Occipital lobe (tissue), 2 donors: ENCODE data around the gene SLC9A9. TPM values are rescaled to one million over a fixed set of nuclear protein-coding genes. Genes with fewer than 3 reads are reported as not detected.

ENCODE experiments used
- DNase-seq: peaks from one replicate; lab custom pipeline; 2025; lab: John Stamatoyannopoulos, UW
- total RNA-seq: library from RNA; depleted of rRNA; stranded (reverse); fragments of >200 nt; gene quantifications from one replicate; pipeline ENCODE4 v1.2.3, GENCODE V29; 2014

SLC9A9 gene
- total RNA-seq, 1 donor from 2014 or later: 7.3 TPM

DNA sequence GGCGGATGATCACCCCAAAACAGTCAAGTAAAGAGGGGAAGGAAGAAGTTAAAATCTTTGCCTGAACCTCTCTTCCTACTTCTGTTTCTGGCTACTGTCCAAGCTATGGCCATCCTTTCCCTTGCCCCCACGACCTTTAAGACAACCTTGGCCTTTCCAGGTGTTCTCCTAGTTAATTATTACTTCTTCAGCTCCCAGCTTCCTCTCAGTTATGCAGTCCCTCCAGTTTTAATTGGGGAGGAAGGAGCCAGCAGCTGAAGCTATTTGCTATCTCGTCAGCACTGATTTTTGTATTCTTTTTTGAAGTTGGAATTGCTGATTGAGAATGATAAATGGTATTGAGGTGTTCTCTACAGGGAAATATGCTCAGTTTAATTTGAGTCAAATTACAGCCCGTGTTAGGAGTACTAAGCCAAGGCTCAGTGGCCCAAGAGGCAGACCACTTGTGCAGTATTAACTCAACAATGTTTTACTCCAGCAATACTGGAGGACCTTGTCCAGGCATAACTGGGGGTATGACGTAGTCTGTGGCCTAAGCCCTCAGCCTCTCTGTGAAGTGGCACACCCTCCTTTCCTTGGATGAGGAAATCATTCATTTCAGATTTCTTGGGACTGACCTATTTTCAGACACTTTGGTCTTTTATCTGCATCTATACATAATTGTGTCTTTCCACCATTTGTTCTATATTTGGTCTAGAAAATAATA is 336.9 kb downstream of the SLC9A9 start:
- no peak for DNase-seq

DNA sequence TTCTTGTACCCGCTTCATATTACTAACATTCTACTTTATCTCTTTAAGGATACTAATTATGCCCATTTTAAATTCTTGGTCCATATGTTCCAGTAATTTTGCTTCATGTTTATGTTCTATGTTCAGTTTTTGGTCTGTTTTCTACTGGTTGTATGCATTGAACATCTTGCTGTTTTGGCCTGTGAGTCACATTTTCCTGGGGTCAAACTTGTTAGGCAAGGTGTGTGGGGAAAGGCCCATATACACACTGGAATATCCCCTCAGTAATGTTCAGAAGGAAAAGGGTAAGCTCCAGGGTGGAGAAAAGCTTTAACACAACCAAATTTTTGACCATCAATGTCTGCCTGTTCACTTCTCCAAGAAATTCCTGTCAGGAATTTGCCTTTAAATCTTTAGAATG is 337.7 kb downstream of the SLC9A9 start:
- DNase-seq: no peak

DNA sequence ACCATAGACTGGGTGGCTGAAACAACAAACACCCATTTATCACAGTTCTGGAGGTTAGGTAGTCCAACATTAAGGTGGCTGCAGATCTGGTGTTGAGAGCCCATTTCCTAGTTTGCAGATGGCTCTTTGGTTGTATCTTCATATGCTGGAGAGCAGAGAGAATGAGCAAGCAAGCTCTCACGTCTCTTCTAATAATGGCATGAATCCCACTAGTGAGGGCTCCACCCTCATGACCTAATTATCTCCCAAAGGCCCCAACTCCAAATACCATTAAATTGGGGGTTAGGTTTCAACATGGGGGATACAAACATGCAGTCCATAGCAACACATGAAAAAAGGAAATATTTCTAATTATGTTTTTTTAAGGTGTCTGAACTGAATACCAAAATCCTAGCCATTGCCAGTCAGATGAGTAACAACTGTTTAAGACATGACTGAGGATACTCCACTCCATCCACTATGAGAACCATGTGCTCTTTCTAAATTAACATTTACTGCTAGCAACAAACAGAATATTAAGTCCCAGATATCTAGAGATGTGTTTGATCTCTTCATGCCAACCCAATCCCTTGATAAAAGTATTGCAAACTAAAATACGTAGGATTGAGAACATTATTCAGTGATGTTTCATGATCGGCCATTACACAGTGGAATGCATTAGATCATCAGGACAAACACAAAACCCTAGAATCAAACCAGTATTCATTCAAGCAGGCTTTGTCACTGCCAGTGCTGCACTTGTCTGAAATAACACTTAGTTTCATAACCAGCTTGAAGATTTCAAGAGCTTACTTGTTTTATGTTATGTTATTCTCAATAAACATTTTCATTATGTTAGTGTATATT is 340.3 kb downstream of the SLC9A9 start:
- DNase-seq: no peak

DNA sequence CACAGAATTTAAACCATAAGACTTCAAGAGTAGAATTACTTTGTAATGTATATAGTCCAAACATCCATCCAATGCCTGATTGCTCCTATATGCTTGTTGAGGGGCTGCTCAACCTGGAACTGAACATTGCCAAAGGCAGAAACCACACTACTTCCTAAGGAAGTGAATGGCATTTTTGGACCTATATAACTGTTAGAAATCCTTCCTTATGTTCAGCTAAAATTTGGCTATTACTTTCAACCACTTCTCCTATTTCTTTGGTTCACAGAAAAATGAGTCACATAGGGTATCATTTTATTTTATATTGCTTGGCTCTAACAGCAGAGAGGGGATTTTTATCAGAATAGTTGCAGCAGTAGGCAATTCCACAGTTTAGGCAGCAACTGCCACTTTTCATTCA is 342.1 kb downstream of the SLC9A9 start:
- DNase-seq: no peak

DNA sequence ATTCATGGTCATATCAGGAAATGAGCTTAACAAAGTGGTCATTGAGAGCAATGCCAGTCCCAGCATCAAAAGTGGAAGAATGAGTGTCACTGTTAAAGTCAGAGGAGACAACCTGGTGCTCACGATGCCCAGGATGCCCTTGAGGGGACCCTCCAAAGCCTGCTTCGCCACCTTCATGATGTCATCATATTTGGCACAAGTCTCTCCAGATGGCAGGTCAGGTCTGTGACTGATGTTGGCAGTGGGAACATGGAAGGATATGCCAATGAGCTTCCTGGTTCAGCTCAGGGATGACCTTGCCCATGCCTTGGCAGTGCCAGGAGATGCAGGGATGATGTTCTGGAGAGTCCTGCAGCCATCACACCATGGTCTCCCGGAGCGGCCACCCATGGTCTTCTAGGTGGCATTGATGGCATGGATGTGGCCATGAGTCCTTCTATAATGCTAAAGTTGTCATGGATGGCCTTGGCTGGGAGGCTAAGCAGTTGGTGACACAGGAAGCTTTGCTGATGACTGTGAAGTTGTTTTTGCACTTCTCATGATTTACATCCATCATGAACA is 344.9 kb downstream of the SLC9A9 start:
- DNase-seq: no peak

DNA sequence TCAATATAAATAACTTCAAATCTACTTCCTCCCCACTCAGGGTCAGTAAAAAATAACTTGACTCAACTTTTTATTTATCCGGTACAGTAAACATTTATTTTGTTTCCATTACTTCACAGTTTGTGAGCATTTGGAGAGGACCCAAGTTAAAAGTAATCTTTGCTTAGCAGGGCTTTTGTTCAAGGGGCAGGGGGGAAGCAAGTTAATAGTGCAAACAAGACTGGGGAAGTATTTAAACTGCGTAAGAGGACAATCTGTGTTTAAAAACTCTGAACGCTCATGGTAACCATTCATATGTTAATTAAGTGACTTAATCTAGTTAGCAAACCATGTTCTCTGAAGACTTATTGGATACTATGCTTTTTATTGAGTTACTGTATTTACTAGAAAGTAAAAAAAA is 346.2 kb downstream of the SLC9A9 start:
- no peak for DNase-seq

DNA sequence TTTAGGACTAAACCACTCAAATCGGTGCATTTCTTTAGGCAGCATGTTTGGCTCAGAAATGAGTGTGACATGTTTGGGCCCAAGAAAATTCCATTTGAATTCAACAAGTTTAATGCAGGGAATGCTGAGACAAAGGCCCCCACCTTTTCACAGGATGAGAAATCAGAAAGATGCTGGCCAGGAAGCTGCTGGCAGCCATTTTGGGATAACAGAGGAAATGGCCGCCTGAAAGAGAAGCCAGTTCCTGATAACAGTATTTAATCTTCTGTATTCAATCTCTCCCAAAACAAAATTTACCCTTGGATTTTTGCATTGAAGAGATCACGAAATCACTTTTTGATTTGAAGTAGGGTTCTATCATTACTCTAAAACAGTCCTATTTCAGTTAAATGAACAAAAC is 350.9 kb downstream of the SLC9A9 start:
- DNase-seq: no peak

DNA sequence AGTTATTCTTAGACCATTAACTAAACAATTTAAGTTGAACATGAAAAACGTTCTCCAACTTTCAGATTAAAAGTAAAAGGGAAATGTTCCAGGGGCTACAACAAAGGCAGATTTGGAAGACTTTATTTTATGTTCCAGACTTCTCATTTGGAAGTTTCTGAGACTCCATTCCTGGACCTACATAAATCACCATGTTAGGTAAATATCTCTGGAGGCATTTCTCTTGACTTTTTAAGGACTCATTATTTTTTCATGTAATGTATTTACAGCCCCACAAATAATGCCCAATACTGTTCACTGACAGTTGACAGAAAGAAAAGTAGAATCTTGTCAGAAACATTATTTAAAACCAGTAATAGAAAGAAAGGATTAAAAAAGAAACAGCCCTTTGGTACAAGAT is 352.1 kb downstream of the SLC9A9 start:
- no peak for DNase-seq

DNA sequence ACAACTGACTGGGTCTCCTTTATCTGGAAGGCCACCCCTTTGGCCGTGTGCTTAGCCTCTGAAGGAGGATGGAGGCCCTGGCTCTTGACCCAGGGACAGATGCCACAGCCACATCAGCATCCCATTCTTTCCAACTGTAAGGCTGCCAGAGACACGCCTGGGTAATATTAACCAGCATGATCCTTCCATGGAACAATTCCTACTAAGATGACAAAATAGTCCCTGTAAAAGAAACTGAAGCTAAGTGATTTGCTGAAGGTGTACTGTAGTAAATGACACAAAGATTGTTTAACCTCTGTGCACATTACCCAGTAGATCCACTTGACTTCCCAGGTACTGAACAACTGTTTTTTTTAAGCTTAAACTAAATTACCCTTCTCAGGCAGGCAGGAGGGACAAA is 352.7 kb downstream of the SLC9A9 start:
- DNase-seq: no peak

DNA sequence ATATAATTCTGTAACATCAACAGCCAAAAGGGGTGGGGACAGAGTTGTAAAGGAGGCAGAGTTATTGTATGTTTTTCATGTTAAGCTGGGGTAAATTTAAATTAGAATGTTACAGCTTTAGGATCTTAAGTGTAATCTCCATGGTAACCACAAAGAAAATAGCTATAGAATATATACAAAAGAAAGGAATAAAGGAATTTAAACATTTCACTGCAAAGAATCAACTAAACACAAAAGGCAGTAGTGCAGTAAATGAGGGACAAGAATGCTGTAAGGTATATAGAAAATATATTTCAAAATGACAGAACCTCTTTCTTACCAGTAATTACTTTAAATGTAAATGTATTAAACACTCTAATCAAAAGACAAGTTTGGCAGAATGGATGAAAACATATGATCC is 361.7 kb downstream of the SLC9A9 start:
- DNase-seq: no peak

DNA sequence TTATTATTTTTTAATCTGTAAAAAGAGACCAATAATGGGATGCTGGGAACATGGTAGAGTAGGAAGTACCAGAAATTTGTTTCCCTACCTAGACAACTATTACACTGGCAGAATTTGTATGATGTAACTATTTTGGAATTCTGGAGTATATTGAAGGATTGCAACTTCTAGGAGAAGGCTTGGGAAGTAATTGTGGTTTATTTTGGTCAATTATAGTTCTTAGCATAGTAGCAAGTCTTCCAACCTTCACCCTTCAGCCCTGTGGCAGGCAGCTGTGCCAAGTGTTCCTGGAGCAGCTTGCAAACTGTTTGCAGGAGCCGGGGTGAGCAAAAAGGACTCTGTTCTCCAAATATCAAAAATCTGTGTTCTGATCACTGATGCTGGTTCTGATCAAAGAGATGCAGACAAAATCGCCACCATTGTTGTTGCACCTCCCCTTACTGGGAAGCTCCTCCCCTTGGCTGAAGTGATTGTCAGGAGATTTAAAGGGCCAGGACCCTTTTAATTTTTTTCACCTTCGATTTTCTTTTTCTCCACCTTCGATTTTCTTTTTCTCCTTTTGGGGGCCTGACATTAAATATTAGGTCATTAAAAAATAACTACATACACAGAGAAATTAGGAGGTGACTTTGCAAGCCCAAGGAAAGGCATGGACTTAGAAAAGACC is 363.3 kb downstream of the SLC9A9 start:
- DNase-seq: no peak

DNA sequence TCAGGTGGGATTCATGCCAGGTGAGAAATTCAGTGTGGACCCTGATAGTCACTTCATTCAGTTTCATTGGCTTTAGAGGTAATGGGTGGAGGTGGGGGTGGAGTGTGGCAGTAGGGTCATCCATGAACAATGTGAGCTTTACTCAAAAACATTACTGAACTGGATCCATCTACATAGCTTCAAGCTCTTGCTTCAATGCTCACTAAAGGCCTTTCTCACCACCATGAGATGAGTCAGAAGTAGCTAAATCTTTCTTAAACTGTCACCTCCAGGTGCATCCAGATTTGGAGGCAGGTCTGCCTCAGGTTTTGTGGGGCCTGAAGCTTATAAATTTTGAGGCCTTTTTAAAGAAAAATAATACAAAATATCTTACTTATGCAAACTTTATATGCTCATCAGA is 365.1 kb downstream of the SLC9A9 start:
- no peak for DNase-seq

DNA sequence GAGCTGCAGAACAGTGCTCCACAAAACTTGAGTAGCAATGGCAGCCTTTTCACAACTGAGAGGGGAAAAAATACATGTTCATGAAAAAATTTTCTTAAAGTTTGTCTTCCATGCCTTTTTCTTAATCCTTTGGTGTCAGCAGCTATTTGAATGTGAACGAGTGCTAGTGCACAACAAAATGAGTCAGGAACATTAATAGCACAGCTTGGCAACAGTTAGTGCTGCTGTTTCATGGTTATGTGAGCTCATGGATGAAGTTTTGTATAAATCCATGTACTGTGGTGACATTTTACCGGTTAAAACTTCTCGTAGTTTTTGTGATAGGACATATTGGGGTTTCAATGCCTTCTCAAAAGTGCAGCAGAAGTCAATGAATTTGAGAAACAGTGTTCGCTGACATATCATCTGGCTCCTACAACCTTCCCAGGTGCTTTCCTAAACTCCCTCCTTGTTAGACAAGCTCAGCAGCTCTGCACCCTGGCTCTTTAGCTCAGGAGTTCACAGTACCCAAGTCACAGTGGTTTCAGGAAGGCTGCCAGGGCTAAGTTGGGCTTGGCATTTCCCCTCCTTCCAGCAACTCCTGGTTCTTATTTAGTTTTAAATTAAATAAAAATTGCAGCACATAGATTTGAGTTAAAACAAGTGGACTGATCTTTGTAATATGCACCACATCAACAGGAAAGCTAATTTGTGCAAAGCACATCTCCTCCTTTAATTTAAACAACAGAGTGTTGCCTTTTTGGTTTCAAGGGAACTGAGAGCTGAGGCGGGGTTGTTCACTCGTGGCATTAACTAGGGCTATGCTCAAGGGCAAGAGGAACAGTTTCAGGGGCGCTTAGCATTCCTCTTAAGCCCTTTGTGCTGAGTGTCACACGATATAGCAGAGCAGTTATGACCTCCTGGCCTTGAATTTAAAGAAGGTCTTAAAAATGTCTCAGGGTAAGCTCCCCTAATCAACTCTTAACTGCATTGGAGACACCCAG is 365.9 kb downstream of the SLC9A9 start:
- no peak for DNase-seq

DNA sequence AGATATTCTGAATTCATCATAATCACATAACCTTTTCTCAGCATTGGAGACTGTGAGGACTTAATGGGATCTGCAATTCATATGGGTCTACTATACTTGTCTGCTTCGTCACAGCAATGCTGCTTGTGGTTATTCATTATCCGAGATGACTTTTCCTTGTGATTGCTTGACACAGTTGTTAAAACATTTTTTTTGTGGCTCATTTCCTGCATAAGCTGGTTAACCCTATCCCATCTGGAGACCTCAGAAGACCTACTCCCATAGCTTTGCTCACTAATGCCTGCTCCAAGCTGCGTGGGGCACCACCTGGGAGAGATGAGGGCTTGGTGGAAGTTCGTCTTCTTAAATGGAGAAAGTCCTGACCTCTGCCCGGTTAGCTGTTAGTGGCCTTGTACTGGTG is 367.9 kb downstream of the SLC9A9 start:
- no peak for DNase-seq

DNA sequence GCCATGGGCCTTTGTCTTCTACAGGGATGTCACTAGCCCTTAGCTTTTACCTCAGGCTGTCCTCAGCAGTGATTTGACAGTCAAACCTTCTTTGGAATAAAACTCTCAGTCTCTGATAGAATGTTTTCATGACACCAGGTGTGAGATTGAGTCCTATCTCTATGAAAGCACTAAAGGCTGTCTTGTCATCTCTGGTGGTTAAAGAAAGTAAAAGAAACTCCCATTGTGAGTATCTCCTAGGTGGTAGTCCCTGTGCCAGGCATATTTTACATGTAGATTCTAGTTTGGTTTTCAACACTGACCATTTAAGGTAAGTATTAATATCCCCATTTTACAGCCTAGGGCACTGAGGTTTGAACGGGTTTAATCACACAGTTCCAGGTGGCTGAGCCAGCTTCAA is 368.5 kb downstream of the SLC9A9 start:
- DNase-seq: no peak

DNA sequence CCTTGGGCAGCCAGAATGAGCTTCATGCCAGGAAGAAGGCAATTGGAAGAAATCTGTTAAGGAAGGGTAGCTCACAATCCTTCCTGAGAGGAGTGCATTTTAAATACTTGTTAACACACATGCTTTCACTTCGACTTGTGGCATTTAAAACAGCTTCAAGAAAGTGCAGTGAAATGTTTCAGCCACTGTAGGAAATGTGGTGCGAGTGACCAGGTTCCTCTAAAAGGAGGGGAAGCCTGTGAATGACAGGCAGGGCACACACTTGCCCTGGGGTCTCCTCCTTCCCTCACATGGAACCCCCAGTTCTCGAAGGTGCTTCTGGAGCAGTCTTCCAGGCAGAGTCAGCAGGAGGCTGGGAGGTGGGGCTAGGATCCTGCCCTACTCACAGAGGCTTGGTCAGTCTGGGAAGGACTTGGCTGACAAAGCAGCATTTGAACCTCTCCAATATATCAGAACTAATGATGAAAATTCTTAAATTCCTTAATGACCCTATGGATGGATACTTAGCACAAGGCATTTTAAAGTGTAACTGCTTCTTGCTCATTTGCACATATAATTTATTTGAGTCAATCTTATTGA is 370.1 kb downstream of the SLC9A9 start:
- DNase-seq: no peak

DNA sequence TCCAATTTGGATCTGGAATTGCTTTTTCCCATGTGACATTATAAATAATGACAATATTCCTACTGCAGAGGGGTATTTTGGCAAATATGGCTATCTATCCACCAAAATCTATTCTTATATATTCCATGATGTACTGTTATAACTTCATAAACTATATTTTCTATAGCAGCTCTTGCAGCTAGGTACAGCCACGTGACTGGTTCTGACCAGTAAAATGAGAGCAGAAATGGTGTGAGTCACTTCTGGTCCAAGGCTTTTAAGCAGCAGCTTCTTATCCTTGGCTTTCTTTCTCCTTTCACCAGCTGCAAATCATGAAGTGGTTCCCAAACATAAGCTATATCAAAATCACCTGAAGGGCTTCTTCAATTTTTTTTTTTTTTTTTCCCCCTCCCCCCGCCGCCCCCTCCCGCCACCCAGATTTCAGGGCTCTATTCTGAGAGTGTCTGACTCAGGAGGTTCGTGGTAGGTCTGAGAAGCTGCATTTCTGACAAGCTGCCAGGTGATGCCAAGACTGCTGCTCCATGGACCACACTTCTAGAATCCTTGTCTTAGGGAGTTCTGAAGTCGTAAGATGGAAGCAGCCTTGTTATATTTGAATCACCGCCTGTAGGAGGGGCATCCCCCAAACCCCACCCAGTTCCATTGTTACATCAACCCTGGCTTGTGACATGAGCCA is 371.2 kb downstream of the SLC9A9 start:
- no peak for DNase-seq

DNA sequence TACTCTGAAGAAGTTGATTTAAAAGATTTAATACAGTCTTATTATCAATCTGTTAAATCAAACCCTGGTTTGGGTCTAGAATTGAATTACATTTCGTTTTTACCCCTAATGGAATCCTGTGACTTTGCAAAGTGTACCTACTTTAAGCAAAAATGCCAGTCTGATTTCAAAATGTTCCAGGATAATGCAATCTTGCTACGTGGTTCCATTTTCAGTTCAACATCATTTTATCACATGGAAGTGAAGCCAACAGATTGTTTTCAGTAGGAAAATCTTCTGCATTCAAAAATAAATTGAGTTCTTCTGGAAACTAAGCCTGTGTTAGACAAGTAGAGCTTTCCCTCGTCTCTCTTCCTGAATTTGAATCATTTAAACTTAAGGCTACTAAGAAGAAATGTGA is 372.3 kb downstream of the SLC9A9 start:
- DNase-seq: no peak

DNA sequence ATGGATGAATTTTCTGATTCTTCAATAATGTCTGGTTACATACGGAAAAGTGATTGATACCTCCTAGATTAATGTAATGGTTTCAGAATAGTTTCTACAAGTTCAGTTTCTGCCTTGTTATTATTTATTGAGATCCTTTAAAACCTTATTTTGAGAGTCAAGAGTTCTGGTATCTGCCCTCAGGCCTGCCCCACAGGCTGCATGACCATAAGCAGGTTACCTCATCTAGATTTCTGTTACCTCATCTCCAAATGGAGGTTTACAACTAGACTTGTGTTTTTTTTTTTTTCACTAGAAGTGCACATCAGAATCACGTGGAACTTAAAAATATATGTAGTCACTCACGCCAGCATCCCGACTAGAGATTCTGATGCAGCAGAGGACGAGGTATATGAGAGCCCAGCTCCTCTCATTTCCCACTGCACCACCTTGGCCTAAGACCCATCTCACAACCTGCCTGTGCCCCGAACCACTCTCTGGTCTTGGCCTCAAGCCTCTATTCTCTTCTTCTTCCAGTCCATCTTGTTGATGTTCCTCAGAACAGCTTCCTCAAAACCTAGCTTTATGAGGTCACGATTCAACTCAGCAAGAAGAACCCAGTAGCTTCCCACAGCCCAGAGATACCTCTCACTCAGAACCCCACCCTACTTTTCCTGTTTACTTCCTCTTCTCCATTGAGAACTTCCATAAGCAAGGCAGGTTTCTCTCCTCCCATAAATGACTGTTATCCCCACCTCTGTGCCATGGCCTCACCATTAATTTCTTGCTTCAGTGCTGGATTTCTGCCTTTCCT is 375.3 kb downstream of the SLC9A9 start:
- DNase-seq: no peak
